ENCODE measurements around the gene SULF2.

The SULF2 gene

GRCh38 chr20:47740862-47741184 lies 44.5 kb downstream of the SULF2 start:
- no peak for DNase-seq (ENCODE audit: low spot score)
- ChIA-PET CTCF (interaction anchor here (0.6 to 1.3 kb wide), 2 partner anchors 12 to 342 kb away, joined by 3 to 5 read pairs; no protein-coding TSS in a partner anchor), POLR2A (ENCODE audit: low non-redundant PET) (interaction anchor here (0.6 kb wide), 1 partner anchor 207 kb away, joined by 3 read pairs; no protein-coding TSS in a partner anchor)
- TF ChIP-seq CTCF (conservative IDR thresholded peaks at IDR 0.05; ENCODE audit: low read depth) = no peak
- peak overlapping the region; percentile 42 for H3K27ac ChIP-seq

GRCh38 chr20:47740121-47740861 lies 45.0 kb downstream of the SULF2 start:
- H3K27ac ChIP-seq = peak overlapping the region; percentile 42
- no peak for TF ChIP-seq CTCF (conservative IDR thresholded peaks at IDR 0.05; ENCODE audit: low read depth)
- no peak for DNase-seq (ENCODE audit: low spot score)
- POLR2A ChIA-PET (ENCODE audit: low non-redundant PET) = interaction anchor here (0.6 kb wide), 1 partner anchor 207 kb away, joined by 3 read pairs; no protein-coding TSS in a partner anchor
- CTCF ChIA-PET = interaction anchor here (0.6 to 1.3 kb wide), 2 partner anchors 11 to 343 kb away, joined by 3 to 5 read pairs; no protein-coding TSS in a partner anchor

GRCh38 chr20:47737923-47738322 lies 47.4 kb downstream of the SULF2 start:
- ChIA-PET CTCF (no interaction called here), POLR2A (ENCODE audit: low non-redundant PET) (no interaction called here)
- no peak for DNase-seq (ENCODE audit: low spot score)
- H3K27ac ChIP-seq = peak overlapping the region; percentile 56
- no peak for TF ChIP-seq CTCF (conservative IDR thresholded peaks at IDR 0.05; ENCODE audit: low read depth)

GRCh38 chr20:47736570-47737152 lies 48.6 kb downstream of the SULF2 start:
- CTCF ChIA-PET = no interaction called here
- POLR2A ChIA-PET (ENCODE audit: low non-redundant PET) = no interaction called here
- no peak for TF ChIP-seq CTCF (conservative IDR thresholded peaks at IDR 0.05; ENCODE audit: low read depth)
- peak overlapping the region; percentile 56 for H3K27ac ChIP-seq
- no peak for DNase-seq (ENCODE audit: low spot score)

- ChIA-PET POLR2A (ENCODE audit: low non-redundant PET) (no interaction called here), CTCF (interaction anchor here (0.6 kb wide), 1 partner anchor 505 kb away, joined by 3 read pairs; no protein-coding TSS in a partner anchor)
- peak overlapping the region; percentile 56 for H3K27ac ChIP-seq
- DNase-seq (ENCODE audit: low spot score) = no peak
- TF ChIP-seq CTCF (conservative IDR thresholded peaks at IDR 0.05; ENCODE audit: low read depth) = no peak
Measured at GRCh38 chr20:47735412-47736400, 49.6 kb downstream of the SULF2 start.

- ChIA-PET POLR2A (ENCODE audit: low non-redundant PET) (no interaction called here), CTCF (interaction anchor here (0.6 kb wide), 1 partner anchor 506 kb away, joined by 3 read pairs; no protein-coding TSS in a partner anchor)
- no peak overlapping the region for H3K27ac ChIP-seq
- TF ChIP-seq CTCF (conservative IDR thresholded peaks at IDR 0.05; ENCODE audit: low read depth) = no peak
- DNase-seq (ENCODE audit: low spot score) = no peak
Measured at GRCh38 chr20:47734870-47735269, 50.4 kb downstream of the SULF2 start.
